Fibroblast of skin of right biceps (primary cell): ENCODE results near the gene NUP93.
"Not testable (repeated sequence)": the region's sequence is repeated elsewhere in the genome, so short reads cannot be mapped to it uniquely, and the experiment has no call there.

Experiments used
- DNase-seq: peaks from one replicate; pipeline ENCODE4 v3.0.0-alpha.2; 2013

The NUP93 gene

DNA sequence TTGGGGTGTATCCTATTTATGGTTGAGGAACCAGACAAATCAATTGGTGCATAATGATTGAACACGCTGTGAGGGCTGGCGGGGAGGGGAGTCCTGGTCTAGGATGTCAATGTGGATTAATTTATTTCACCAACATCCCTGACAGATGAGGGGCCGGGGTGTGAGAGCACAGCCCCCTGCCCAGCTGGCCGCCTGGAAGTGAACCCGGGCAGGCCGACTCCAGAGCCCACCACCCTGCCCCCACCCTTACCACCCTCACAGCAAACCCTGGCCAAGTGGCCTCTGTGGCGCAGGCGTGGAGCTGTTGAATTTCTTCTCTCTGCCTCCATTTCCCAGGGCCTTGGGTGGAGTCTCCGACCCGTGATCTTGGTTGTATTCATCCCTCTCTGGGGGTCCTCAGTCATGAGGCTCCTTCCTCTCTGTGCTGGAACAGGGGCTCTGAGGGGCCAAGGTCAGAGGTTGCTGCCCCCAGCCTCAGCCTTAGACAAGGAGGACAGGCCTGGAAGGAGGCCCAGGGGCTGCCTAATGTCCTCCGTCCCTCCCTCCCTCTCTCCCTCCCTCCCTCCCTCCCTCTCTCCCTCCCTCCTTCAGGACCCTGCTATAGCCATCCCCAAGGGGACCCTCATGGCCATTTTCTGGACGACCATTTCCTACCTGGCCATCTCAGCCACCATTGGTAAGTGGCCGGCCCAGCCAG, 147.7 kb downstream of the NUP93 start:
- no peak for DNase-seq

DNA sequence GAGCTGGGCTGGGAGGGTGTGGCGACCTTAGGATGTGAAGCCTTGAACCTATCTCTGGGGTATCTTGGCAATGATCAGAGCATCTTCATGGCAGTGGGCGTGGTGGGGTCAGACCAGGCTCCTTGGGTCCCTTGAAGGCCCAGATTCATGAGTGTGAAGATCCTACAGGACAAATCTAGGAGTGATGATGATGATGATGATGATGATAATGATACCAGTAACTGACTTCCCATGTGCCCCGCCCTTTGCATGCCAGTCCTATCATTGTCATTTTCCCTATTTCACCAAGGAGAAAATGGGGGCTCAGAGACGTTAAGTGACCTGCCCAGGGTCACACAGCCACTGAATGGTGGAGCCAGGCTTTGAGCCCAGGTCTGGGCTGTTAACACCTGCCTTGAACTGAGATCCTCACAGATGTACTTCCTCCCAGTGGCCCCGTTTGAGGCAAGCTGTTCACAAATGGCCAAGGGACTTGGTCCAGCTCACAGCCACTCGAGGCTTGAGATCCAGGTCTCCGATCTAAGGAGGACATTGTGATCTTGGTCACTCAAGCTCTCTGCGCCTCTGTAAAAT, 148.4 kb downstream of the NUP93 start:
- DNase-seq: no peak

GRCh38 chr16:56879276-56879675, 149.3 kb downstream of the NUP93 start:
- DNase-seq: no peak

DNA sequence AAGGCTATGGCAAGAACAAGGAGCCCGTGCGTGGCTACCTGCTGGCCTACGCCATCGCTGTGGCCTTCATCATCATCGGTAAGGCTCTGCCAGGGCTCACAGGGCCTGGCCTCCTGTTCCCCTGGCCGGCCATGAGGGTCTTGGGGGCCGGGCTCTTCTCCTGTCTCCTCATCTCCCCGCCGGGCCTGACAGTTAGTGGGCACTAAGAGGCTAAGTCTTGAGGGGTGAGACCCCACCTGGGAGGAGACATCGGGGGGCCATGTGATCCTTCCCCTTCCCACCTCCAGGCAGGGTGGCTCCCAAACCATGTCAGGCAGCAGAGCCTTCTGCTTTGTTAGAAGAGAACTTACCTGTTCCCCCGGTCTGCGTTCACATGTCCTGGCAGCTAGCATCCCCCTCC, 150.2 kb downstream of the NUP93 start:
- no peak for DNase-seq

DNA sequence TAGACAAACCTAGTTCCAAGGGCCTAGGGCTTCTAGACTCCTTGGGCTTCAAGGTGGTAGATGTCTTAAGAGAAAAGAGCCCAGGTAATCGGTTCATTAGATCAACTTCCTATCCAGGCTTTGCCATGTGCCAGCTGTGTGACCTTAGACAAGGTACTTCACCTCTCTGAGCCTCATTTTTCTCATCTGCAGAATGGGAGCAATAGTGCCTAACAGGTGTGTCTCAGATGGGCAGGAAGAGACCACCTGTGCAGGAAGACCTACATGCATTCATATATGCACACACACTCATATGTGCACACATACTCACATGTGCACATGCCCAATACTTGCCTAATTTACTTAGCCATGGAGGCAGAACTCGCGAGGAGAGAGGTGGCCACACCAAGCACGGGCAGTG, 150.8 kb downstream of the NUP93 start:
- DNase-seq: no peak

- no peak for DNase-seq
Observed at GRCh38 chr16:56882077-56882800, 152.3 kb downstream of the NUP93 start.

DNA sequence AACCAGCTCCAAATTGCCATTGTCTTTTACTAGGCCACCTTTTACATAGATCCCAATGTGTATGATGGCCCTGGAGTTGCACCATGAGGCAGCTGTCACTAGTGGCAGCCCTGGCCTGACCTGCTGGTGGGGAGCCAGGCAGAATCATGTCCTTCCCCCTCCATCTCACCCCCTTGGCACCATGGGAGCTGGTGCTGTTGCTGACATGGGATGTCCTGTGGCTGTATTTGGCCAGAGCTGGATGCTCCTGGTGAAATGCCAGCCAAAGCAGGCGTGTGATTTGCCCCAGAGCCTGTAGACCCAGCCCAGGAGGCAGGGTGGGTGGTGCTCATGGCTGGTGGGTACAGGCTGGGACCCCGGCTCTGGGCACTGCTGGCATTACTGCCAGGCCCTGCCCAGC, 153.7 kb downstream of the NUP93 start:
- no peak for DNase-seq

- DNase-seq: no peak
Observed at GRCh38 chr16:56884026-56884582, 154.2 kb downstream of the NUP93 start.

- not testable (repeated sequence) for DNase-seq
Observed at GRCh38 chr16:56884929-56885328, 155.0 kb downstream of the NUP93 start.

- DNase-seq: no peak
Observed at GRCh38 chr16:56885446-56886162, 155.7 kb downstream of the NUP93 start.

DNA sequence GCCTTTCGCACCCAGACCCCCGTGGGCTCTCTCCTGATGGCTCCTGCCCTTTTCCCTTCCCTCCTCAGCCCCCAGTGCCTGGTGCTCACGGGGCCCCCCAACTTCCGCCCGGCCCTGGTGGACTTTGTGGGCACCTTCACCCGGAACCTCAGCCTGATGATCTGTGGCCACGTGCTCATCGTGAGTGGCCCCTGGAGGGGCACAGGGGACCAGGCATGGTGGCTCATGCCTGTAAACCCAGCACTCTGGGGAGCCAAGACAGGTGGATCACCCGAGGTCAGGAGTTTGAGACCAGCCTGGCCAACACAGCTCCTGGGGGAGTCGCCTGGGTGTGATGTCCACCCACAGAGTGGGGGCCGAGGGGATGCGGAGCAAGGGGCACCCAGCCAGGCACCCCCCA, 156.4 kb downstream of the NUP93 start:
- no peak for DNase-seq

DNA sequence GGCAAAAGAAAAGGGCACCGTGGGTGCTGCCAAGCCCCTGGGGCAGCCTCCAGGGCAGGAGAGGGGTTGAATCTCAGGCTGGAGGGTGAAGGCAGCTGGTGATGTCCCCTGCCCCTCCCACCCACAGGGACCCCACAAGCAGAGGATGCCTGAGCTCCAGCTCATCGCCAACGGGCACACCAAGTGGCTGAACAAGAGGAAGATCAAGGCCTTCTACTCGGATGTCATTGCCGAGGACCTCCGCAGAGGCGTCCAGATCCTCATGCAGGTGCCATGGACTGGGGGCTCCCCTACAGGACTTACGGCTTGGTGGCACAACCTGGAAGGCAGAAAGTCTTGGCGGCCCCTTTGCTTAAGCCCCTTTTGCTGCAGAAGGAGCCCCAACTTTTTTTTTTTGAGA, 156.9 kb downstream of the NUP93 start:
- no peak for DNase-seq

GRCh38 chr16:56888806-56889205, 158.9 kb downstream of the NUP93 start:
- DNase-seq: no peak

GRCh38 chr16:56889206-56889605, 159.3 kb downstream of the NUP93 start:
- DNase-seq: no peak

DNA sequence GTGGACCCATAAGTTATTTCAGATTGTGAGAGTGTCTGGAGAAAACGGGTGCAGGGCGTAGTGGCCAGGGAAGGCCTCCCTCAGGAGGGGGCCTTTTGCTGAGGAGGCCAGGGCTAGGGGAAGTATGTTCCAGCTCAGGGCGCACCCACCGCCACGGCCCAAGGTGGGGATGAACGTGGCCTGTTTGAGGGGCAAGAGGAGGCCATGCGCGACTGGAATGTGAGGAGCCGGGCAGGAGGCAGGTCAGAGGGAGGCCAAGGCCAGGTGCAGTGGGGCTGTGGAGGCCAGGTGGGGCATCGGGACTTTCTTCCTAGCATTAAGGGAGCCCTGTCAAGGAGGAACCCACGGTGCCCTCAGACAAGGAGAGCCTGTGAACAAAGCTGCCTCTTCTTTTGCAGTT, 161.8 kb downstream of the NUP93 start:
- no peak for DNase-seq

- DNase-seq: no peak
Observed at GRCh38 chr16:56892705-56893104, 162.8 kb downstream of the NUP93 start.

DNA sequence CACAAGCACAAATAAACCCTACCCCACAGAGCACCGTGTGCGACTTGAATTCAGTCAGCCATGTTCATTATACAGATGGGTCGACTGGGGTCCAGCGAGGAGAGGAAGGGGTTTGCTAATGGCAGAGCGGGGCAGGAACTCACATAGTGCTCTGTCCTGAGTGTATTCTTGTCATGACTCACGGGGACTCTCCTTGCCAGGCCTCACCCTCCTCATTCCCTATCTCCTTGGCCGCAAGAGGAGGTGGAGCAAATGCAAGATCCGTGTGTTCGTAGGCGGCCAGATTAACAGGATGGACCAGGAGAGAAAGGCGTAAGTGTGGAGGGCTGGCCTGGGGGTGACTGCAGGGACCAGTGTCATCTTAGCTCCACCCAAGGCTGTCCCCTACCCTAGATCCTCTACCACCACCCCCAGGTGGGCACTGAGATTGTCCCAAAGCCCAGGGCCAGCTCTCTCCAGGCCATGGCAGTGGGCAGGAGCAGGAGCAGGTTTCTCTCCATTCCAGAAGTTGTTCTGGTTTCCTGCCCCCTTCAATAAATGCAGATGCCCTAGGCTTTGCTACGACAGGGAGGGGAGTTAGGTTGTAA, 164.5 kb downstream of the NUP93 start:
- no peak for DNase-seq

GRCh38 chr16:56895813-56896212, 165.9 kb downstream of the NUP93 start:
- DNase-seq: no peak

DNA sequence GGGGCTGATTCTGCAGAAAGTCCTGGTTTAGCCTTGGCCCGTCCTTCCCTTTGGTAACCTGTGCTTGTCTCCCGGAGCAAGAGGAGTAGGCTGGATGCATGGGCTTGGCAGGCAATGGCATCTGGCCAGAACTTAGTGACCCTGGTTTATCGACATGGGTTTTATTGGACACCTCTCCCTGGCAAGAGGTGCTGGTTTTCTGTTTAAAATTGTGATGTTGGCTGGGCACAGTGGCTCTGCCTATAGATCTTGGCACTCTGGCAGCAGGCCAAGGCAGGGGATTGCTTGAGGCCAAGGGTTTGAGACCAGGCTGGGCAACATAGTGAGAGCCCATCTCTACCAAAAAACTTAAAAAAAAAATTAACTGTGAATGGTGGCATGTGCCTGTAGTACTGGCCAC, 166.3 kb downstream of the NUP93 start:
- no peak for DNase-seq

DNA sequence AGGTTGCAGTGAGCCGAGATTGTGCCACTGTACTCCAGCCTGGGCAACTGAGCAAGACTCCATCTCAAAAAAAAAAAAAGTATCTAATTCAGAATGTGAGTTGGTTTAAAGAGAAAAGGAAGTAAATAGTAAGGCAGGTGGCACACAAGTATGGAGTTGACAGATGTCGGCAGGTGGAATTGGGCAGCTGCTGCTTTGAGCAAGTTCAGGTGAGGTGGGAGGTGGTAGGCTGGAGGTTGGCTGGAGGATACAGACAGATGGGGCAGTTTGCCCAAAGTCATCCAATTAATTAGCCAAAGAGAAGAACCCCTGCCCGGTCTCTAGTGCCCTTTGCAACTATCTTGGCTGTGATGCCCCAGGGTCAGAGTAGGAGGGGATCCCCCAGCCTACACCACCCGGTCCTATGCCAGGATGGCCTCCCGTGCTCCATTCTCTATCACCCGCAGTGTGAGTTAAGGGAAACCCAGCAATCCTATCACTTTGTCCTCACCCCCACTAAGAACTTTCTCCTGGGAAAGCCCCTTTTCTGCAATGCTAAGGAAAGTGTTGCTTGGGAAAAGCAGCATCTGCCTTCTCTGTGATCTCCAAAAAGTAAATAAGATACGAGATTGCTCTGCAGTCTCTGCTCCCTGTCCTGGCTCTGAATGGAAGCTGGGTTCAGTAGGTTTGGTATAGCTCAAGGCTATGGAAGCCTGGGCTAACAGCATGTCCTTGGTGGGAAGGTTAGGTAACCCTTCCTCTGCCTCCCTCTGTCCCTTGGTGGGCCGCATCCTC, 167.3 kb downstream of the NUP93 start:
- DNase-seq: no peak

GRCh38 chr16:56898847-56899246, 168.9 kb downstream of the NUP93 start:
- DNase-seq: no peak
